22Rv1 (cell line): ENCODE measurements around the gene CDK5RAP3.

Source experiments
- H3K27ac ChIP-seq: fragments of 450-650 bp; 2 replicates; pipeline ENCODE4 v1.5.1; 2017
- ZFX ChIP-seq: fragments of 450-650 bp; IDR thresholded peaks from 2 replicates; pipeline ENCODE4 v1.6.1; 2017; ENCODE audit warnings: antibody characterized with exemption, borderline replicate concordance
- TF ChIP-seq, protein P1 (sequence below): fragments of 450-650 bp; IDR thresholded peaks from 2 replicates; pipeline ENCODE4 v1.5.1; 2017; ENCODE audit warnings: mild to moderate bottlenecking

CDK5RAP3 gene

DNA sequence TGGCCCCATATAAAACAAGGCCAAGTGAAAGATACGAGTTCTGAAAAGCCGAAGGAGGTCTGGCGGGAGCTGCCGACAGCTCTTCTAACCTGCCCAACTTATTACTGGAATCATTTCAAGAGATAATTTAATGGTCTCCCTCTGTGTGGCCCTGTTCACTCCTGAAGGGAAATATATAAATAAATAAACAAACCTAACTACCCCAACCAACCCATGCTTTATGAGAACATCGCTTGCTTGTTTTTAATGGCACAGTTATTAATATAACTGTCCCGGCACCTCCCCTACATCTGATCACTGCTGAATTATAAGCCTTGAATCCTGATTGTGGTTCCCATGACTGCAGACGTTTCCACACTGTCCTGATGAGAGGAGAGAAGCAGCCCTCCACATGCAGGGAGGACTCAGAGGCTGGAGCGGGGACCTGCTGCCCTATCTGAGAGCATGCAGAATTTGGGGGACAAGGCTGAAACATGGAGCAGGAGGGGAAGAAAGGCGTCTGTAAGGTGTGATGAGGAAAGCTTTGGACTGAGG is 22.2 kb downstream of the CDK5RAP3 start:
- H3K27ac ChIP-seq = no peak overlapping the region
- no peak for TF ChIP-seq ZFX
- TF ChIP-seq, protein P1, sequence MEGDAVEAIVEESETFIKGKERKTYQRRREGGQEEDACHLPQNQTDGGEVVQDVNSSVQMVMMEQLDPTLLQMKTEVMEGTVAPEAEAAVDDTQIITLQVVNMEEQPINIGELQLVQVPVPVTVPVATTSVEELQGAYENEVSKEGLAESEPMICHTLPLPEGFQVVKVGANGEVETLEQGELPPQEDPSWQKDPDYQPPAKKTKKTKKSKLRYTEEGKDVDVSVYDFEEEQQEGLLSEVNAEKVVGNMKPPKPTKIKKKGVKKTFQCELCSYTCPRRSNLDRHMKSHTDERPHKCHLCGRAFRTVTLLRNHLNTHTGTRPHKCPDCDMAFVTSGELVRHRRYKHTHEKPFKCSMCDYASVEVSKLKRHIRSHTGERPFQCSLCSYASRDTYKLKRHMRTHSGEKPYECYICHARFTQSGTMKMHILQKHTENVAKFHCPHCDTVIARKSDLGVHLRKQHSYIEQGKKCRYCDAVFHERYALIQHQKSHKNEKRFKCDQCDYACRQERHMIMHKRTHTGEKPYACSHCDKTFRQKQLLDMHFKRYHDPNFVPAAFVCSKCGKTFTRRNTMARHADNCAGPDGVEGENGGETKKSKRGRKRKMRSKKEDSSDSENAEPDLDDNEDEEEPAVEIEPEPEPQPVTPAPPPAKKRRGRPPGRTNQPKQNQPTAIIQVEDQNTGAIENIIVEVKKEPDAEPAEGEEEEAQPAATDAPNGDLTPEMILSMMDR = no peak

DNA sequence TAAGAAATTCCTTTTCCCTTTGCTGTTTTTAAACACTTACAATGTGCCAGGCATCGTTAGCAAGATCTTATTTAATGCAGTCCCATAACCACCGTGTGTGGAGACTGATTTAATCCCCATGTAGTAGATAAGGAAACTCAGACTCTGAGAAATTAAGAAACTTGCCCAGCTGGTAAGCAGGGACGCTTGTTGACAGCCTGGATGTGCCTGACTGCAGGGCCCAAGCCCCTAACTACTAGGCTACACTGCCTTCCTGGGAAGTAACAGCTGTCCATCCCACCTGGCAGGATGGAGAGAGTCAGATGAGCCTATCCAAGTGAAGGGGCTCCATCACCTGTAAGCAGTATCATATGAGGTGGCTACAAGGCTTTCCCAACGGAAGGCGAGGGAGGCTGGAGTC is 23.1 kb downstream of the CDK5RAP3 start:
- H3K27ac ChIP-seq = no peak overlapping the region
- TF ChIP-seq, protein P1 = no peak
- no peak for TF ChIP-seq ZFX

DNA sequence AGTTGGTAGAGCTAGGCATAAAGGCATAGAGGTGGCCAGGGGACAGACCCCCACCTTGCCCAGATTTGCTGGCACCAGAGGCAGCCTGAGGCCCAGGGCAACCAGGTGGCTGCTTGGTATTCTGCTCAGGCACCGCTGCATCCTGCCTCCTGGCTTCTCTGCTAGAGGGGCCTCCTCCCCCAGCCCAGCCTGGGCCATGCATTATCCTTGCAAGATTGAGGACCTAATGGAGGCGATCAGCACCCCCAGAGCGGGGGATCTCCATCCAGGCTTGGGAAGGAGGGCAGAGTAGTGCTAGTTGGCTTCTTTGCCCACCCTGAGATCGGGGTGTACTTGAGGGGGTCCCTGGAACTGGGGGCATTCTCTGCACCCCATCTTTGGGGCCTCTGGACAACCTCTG is 23.8 kb downstream of the CDK5RAP3 start:
- TF ChIP-seq ZFX = no peak
- TF ChIP-seq, protein P1 = no peak
- H3K27ac ChIP-seq = no peak overlapping the region

DNA sequence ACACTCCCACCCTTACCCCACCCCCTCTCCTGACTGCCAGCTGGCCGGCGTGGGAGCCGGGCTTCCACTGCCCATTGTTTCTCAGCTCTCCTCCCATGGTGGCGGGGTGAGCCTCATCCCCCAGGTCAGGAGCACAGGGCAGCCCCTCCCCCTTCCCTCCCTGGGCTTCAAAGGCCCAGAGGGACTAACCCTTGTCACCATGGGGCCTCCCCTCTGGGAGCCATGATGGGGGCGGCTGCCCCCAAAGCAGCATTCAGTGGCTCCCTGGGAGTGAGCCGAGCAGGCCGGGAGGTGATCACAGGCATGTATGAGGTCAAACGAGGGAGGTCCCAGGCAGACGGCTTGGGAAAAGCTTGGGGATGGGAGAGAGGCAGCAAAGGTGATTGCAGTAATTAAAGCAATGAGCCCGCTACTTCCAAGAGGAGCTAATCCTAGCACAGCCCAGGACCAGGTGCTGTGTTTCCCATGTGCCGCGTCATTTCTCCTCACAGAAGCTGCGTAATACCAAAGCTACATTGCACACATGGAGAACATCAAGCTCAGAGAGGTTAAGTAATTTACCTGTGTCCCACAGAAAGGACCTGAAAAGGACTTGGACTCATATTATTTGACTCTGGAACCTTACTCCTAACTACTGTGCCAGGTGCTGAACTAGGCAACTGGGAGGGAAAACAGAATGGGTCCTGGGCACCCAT is 24.5 kb downstream of the CDK5RAP3 start:
- H3K27ac ChIP-seq = no peak overlapping the region
- no peak for TF ChIP-seq ZFX
- TF ChIP-seq, protein P1 = no peak

DNA sequence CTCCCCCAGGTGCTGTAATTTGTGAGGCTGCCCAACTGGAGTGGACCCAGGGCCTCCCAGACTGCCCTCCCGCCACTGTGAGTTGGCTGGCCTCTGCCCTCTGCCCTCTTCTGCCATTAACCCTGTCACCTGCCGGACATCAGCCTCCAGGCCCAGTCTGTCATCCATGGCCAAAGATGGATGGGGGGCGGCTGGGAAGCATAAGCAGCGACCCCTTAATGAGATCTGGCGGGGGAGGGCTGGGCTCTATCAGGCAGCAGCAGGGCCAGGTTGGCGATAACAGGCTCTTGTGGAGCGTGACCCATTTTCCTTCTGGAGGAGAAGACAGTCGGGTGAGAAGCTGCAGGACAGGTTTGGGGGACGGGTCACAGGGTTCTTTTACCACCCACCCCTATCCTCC is 25.3 kb downstream of the CDK5RAP3 start:
- no peak overlapping the region for H3K27ac ChIP-seq
- TF ChIP-seq, protein P1 = no peak
- TF ChIP-seq ZFX = no peak

DNA sequence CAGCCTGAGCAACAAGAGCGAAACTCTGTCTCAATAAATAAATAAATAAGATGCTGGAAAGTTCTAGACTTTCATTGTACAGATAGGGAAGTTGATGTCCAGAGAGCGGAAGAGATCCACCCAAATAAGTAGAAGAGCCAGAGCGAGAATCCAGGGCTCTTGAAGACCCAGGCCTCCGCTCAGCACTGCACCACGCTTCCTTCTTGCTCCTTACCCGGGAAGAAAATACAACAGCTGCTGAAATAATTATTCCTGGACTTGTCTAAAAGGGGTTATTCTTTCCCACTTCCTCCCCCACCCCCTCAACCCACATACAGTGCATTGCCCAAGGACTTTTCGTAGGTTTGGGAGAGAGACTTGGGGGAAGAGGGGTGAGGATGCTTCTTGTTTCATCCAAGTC is 26.7 kb downstream of the CDK5RAP3 start:
- H3K27ac ChIP-seq = no peak overlapping the region
- TF ChIP-seq ZFX = no peak
- TF ChIP-seq, protein P1 = no peak

DNA sequence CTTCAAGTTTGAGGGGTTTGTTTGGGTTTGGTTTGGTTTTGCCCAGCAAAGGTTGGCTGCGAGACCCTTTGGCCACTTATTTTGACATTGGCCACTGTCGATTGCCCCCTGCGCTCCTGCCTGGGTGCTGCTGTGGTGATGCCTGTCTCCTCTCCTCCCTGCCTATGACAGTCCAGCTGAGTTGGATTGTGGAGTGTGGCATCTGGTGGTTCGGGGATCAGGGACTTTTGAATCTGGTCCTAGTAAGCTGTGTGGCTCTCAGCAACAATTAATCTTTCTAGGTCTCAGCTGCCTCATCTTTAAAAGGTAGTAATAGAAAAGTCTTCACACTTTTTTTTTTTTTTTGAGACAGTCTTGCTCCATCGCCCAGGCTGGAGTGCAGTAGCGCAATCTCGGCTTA is 27.1 kb downstream of the CDK5RAP3 start:
- H3K27ac ChIP-seq = no peak overlapping the region
- TF ChIP-seq, protein P1 = no peak
- TF ChIP-seq ZFX = no peak
